HG02884 (cell line): ENCODE data around the gene CTSS.
A peak's percentile ranks its signal among the peaks of the same experiment; 100 is the strongest.

Experiments used
- ATAC-seq: cut with Tn5 transposase; IDR thresholded peaks from one replicate; pipeline ENCODE4 v1.9.1; 2021; ENCODE audit warnings: mild to moderate bottlenecking, moderate library complexity; ENCODE audit not compliant: unreplicated experiment

Gene CTSS

GRCh38 chr1:150706091-150706490 is 59.5 kb downstream of the CTSS start:
- ATAC-seq: no peak

- ATAC-seq: no peak
Observed at GRCh38 chr1:150703427-150703826, 62.2 kb downstream of the CTSS start.

GRCh38 chr1:150696995-150697927 is 68.3 kb downstream of the CTSS start, which contains the start of gene GOLPH3L:
Gene GOLPH3L, minus strand, starts transcription at chr1:150697154. Its CDS starts 2,316 bp downstream, at chr1:150694838.
- peak; percentile 98 for ATAC-seq

- no peak for ATAC-seq
Observed at GRCh38 chr1:150696590-150696989, 69.0 kb downstream of the CTSS start.

GRCh38 chr1:150696162-150696561 is 69.4 kb downstream of the CTSS start:
- ATAC-seq: no peak

- ATAC-seq: no peak
Observed at GRCh38 chr1:150695561-150695960, 70.0 kb downstream of the CTSS start.

GRCh38 chr1:150692720-150693119 is 72.9 kb downstream of the CTSS start:
- ATAC-seq: no peak

GRCh38 chr1:150688763-150689162 is 76.8 kb downstream of the CTSS start:
- ATAC-seq: no peak

GRCh38 chr1:150686275-150686674 is 79.3 kb downstream of the CTSS start:
- no peak for ATAC-seq

GRCh38 chr1:150683914-150684313 is 81.7 kb downstream of the CTSS start:
- ATAC-seq: no peak
